Suprapubic skin (tissue), 4 donors: ENCODE measurements around the gene MRAS.

Experiments
- CTCF ChIP-seq, 2 donors: fragments of 200-600 bp in 1 of 2; fragments of 450-650 bp in 1 of 2; sonication (generic) in 1 of 2; IDR thresholded peaks; one replicate each; pipeline ENCODE4 v1.5.1; 2016 to 2019; ENCODE audit warnings: antibody characterized with exemption in 2 of 2, mild to moderate bottlenecking in 1 of 2, moderate library complexity in 1 of 2
- POLR2A ChIP-seq, 2 donors: fragments of 450-650 bp; IDR thresholded peaks; one replicate each; pipeline ENCODE4 v1.6.1; 2017; ENCODE audit warnings: antibody characterized with exemption in 2 of 2, mild to moderate bottlenecking in 2 of 2, moderate library complexity in 2 of 2
- POLR2AphosphoS5 ChIP-seq, 3 donors: sonication (generic); formaldehyde crosslinking; IDR thresholded peaks; one replicate each; pipeline ENCODE4 v1.6.1; 2017; ENCODE audit warnings: antibody characterized with exemption in 3 of 3

- no peak for TF ChIP-seq POLR2AphosphoS5 (IDR thresholded peaks at IDR 0.05)
- no peak for TF ChIP-seq CTCF (IDR thresholded peaks at IDR 0.05)
- no peak for TF ChIP-seq POLR2A (IDR thresholded peaks at IDR 0.05)
These were observed 1.7 kb downstream of the MRAS start for GRCh38 chr3:138349926-138350665.
